IPS-NIHi7 (cell line): ENCODE data around the gene EME1.

Source experiments
- DNase-seq: peaks from one replicate; pipeline ENCODE4 v3.0.0; 2012; ENCODE audit warnings: mixed read lengths; ENCODE audit errors: extremely low spot score

EME1 gene, protein sequence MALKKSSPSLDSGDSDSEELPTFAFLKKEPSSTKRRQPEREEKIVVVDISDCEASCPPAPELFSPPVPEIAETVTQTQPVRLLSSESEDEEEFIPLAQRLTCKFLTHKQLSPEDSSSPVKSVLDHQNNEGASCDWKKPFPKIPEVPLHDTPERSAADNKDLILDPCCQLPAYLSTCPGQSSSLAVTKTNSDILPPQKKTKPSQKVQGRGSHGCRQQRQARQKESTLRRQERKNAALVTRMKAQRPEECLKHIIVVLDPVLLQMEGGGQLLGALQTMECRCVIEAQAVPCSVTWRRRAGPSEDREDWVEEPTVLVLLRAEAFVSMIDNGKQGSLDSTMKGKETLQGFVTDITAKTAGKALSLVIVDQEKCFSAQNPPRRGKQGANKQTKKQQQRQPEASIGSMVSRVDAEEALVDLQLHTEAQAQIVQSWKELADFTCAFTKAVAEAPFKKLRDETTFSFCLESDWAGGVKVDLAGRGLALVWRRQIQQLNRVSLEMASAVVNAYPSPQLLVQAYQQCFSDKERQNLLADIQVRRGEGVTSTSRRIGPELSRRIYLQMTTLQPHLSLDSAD

GRCh38 chr17:50372758-50373556 lies at the start of gene EME1, which contains the start of gene MRPL27:
Gene EME1 (plus strand): TSS chr17:50373229. CDS start chr17:50375209, 1,980 bp downstream.
Gene MRPL27 (minus strand): TSS chr17:50373184. CDS start chr17:50373170, 14 bp downstream.
- DNase-seq, result peak; percentile 86

- DNase-seq, result no peak
Measured at GRCh38 chr17:50325906-50326305, 47.1 kb upstream of the EME1 start.

- no peak for DNase-seq
Measured at GRCh38 chr17:50326831-50327364, 46.1 kb upstream of the EME1 start.

GRCh38 chr17:50328363-50329325 lies 44.4 kb upstream of the EME1 start:
- DNase-seq, result no peak

- no peak for DNase-seq
Measured at GRCh38 chr17:50329716-50330115, 43.3 kb upstream of the EME1 start.

GRCh38 chr17:50330151-50330775 lies 42.8 kb upstream of the EME1 start:
- DNase-seq, result peak; percentile 7

GRCh38 chr17:50331085-50331791 lies 41.8 kb upstream of the EME1 start:
- no peak for DNase-seq

DNA sequence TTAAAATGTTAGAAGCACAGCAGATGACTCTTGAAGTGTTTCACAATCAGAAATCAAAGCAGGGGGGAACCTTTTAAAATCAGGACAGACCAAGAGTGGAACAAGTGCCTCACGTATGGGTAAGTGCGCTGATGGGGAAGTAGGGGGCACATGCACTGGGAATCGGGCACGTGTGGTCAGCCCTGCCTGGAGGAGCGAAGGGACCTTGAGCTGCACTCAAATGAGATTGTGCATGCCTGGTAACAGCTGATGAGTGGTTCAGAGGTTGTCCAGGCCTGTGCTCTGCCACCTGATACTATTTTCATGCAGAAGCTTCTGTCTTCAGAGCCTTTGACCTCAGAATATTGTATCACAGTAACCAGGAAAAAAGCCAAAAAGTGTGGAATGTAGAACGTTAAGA lies 40.8 kb upstream of the EME1 start:
- DNase-seq, result no peak

GRCh38 chr17:50333291-50334057 lies 39.6 kb upstream of the EME1 start:
- DNase-seq, result peak; percentile 56

GRCh38 chr17:50337956-50338355 lies 35.1 kb upstream of the EME1 start:
- DNase-seq, result no peak

DNA sequence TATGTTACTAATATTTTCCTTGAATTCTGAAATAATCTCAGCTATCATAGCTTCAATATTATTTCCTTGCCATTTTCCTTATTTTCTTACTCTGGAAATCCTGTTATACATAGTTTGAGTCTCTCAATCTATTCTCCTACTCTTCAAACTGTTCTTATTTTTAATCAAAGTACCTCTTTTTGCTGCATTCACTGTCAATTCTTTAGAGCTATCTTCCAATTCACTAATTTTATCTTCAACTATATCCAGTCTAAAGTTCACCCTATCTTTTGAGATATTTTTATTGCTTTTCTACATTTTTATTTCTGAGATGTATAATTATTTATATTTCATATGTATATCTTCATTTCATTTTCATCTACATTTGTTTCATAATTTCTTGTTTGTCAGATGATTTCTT lies 34.4 kb upstream of the EME1 start:
- no peak for DNase-seq

GRCh38 chr17:50339381-50339780 lies 33.6 kb upstream of the EME1 start:
- DNase-seq, result no peak

- no peak for DNase-seq
Measured at GRCh38 chr17:50344731-50345365, 28.2 kb upstream of the EME1 start.

GRCh38 chr17:50345432-50346312 lies 27.4 kb upstream of the EME1 start, which contains the start of gene XYLT2:
Gene XYLT2 (plus strand): TSS chr17:50346126. CDS start chr17:50346141, 15 bp downstream.
- DNase-seq, result peak; percentile 97

GRCh38 chr17:50346313-50347116 lies 26.5 kb upstream of the EME1 start:
- DNase-seq, result peak; percentile 68

GRCh38 chr17:50347117-50347893 lies 25.7 kb upstream of the EME1 start:
- DNase-seq, result peak; percentile 41
